CD4-positive, alpha-beta T cell (primary cell): Measurements from ENCODE around the gene STX11. TPM values are rescaled to one million over a fixed set of nuclear protein-coding genes. Genes with fewer than 3 reads are reported as not detected.

Experiments used
- ATAC-seq: fragments of 200-7000 bp; cut with Tn5 transposase; one replicate; pipeline ENCODE4 v1.10.0; 2022; ENCODE audit warnings: mild to moderate bottlenecking; ENCODE audit not compliant: poor library complexity
- CTCF ChIA-PET: fragments of 350-600 bp; sonication (Branson Sonifier 250); formaldehyde crosslinking; loops from one replicate; lab custom pipeline; 2021; ENCODE audit warnings: antibody characterized with exemption, inconsistent platforms; lab: Charles Lee
- POLR2A ChIA-PET: fragments of 350-600 bp; sonication (Branson Sonifier 250); formaldehyde crosslinking; loops from one replicate; lab custom pipeline; 2021; ENCODE audit warnings: antibody characterized with exemption, inconsistent platforms; lab: Charles Lee
- DNase-seq, 14 experiments: peaks; one replicate each; pipeline ENCODE4 v3.0.0-alpha.2; 2013 to 2020; ENCODE audit warnings: mixed read lengths in 2 of 14
- H3K27ac ChIP-seq, 2 donors: one replicate each; pipeline versions ENCODE4 v1.5.1 to v1.7.0; 2013; ENCODE audit warnings: low read length in 2 of 2, low read depth in 1 of 2, mild to moderate bottlenecking in 1 of 2
- H3K27me3 ChIP-seq, 2 experiments: 1 replicate in 1 of 2; 2 replicates in 1 of 2; pipeline versions ENCODE4 v1.6.1 to v1.7.0; 2013; ENCODE audit warnings: low read length in 2 of 2, control low read depth in 1 of 2, mild to moderate bottlenecking in 1 of 2, moderate library complexity in 1 of 2; ENCODE audit not compliant: insufficient read depth in 2 of 2, control insufficient read depth in 1 of 2
- H3K36me3 ChIP-seq: one replicate; pipeline ENCODE4 v1.6.1; 2013; ENCODE audit warnings: low read length, control low read depth; ENCODE audit not compliant: insufficient read depth
- H3K4me1 ChIP-seq: one replicate; pipeline ENCODE4 v1.6.1; 2013; ENCODE audit warnings: low read length, control low read depth; ENCODE audit not compliant: insufficient read depth
- H3K4me3 ChIP-seq: one replicate; pipeline ENCODE4 v1.5.1; 2013; ENCODE audit warnings: mild to moderate bottlenecking, low read length, moderate library complexity
- H3K9me3 ChIP-seq, 2 experiments: 1 replicate in 1 of 2; 2 replicates in 1 of 2; pipeline versions ENCODE4 v1.6.1 to v1.7.0; 2013; ENCODE audit warnings: low read length in 2 of 2, mild to moderate bottlenecking in 2 of 2, control low read depth in 1 of 2, moderate library complexity in 1 of 2; ENCODE audit not compliant: control insufficient read depth in 1 of 2, insufficient read depth in 1 of 2
- H3K27ac Mint-ChIP-seq: one replicate; pipeline ENCODE4 v1.8.0; 2020; ENCODE audit warnings: mixed read lengths
- H3K27me3 Mint-ChIP-seq: one replicate; pipeline ENCODE4 v1.8.0; 2021; ENCODE audit warnings: mixed read lengths
- H3K36me3 Mint-ChIP-seq: one replicate; pipeline ENCODE4 v1.8.0; 2021; ENCODE audit warnings: low read depth, mixed read lengths
- H3K4me1 Mint-ChIP-seq: one replicate; pipeline ENCODE4 v1.8.0; 2021; ENCODE audit warnings: low read depth, mixed read lengths
- H3K4me3 Mint-ChIP-seq: one replicate; pipeline ENCODE4 v1.8.0; 2020; ENCODE audit warnings: mild to moderate bottlenecking, mixed read lengths
- H3K9me3 Mint-ChIP-seq: one replicate; pipeline ENCODE4 v1.8.0; 2020; ENCODE audit warnings: mixed read lengths
- intact Hi-C, 2 experiments: fragments of 100-400 bp; cut with DNase I in 1 of 2; cut with micrococcal nuclease in 1 of 2; formaldehyde crosslinking; loops; one replicate each; pipeline versions ENCODE4 v1.15.1 to v1.9.0; 2023 to 2025; cut with DNase I, micrococcal nuclease
- total RNA-seq, 174 experiments: library from RNA in 2 of 174; stranded (reverse) in 2 of 174; gene quantifications; one replicate each; pipeline ENCODE4 v1.2.3 and lab custom pipeline; 2021 to 2026
- TF ChIP-seq, protein P1 (sequence below): fragments of 200-600 bp; IDR thresholded peaks from one replicate; pipeline ENCODE4 v1.8.0; 2022; ENCODE audit warnings: antibody characterized with exemption, mild to moderate bottlenecking

STX11 gene
- total RNA-seq, 2 experiments from 2014 or later = 16.1 to 16.8 TPM

DNA sequence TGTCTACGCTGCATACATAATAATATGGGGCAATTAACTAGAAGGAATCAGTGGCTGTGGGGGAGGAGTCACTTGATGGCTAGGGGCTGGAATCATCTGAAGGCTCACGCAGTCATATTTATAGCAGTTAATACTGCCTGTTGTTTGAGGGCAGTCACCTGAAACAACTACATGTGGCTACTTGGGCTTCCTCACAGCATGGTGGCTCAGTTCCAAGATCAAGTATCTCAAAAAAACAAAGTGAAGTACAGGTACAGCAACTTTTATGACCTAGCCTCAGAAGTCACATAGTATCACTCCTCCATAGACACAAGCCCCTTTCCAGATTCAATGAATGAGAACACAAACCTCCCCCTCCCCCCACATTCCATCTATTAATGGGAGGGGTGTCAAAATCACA is 63.7 kb downstream of the STX11 start:
- peaks cover 2% of the 10 kb centered on the region for H3K9me3 Mint-ChIP-seq
- ATAC-seq = no peak
- Histone ChIP-seq H3K4me1 (peaks cover 26% of the 10 kb centered on the region), H3K27me3 (peaks cover 0 to 10% of the 10 kb centered on the region in 2 experiments), H3K36me3 (no peaks in the 10 kb centered on the region), H3K27ac (no peak overlapping the region), H3K4me3 (no peak overlapping the region), H3K9me3 (peaks cover 4 to 5% of the 10 kb centered on the region in 2 experiments)
- ChIA-PET CTCF (no interaction called here), POLR2A (no interaction called here)
- DNase-seq = no peak
- intact Hi-C loops = loop anchor here (10.0 kb wide), 3 partner anchors 369 to 759 kb away; partner anchors contain the start of genes ADAT2 (in 1 of the 2), LTV1 (in 1 of the 2) and PEX3 (in 1 of the 2)
- peaks cover 42% of the 10 kb centered on the region for H3K4me1 Mint-ChIP-seq
- H3K27ac Mint-ChIP-seq = no peak overlapping the region
- H3K27me3 Mint-ChIP-seq = peaks cover 25% of the 10 kb centered on the region
- TF ChIP-seq, protein P1, sequence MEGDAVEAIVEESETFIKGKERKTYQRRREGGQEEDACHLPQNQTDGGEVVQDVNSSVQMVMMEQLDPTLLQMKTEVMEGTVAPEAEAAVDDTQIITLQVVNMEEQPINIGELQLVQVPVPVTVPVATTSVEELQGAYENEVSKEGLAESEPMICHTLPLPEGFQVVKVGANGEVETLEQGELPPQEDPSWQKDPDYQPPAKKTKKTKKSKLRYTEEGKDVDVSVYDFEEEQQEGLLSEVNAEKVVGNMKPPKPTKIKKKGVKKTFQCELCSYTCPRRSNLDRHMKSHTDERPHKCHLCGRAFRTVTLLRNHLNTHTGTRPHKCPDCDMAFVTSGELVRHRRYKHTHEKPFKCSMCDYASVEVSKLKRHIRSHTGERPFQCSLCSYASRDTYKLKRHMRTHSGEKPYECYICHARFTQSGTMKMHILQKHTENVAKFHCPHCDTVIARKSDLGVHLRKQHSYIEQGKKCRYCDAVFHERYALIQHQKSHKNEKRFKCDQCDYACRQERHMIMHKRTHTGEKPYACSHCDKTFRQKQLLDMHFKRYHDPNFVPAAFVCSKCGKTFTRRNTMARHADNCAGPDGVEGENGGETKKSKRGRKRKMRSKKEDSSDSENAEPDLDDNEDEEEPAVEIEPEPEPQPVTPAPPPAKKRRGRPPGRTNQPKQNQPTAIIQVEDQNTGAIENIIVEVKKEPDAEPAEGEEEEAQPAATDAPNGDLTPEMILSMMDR = no peak
- H3K4me3 Mint-ChIP-seq = peak overlapping the region; percentile 8
- peaks cover 22% of the 10 kb centered on the region for H3K36me3 Mint-ChIP-seq

DNA sequence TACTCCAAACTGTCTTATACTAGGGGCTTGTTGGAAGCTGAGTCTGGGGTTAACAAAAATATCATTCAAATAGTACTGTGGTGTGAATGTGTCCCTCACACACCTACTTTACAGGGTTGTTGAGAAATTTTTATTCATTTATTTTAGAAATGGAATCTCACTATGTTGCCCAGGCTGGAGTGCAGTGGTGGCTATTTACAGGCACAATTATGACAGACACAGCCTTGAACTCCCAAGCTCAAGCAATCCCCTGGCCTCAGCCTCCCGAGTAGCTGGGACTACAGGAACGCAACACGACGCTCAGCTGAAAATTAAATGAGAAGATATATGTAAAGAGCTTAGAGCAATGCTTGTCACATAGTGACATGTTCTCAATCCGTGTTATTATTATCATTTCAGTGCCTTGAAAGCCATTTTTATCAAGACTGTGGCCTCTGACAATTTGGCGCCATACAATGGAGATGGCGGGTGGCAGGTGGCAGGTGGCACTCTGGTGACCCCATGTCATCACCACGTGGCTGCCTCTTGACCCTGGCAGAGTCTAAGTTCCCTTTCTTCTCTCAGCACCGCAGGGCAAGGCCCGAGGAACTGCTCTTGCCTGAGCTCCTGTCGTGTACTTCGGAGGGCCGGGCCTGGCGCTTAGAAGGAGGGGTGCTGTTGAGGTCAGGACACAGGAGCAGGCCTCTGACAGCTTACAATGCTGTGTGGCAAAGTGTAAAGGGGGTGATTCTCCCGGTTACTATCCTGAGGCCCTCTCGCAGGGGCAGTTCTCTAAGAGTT is 64.5 kb downstream of the STX11 start:
- H3K4me3 ChIP-seq = peak overlapping the region; percentile 84
- H3K36me3 ChIP-seq = no peaks in the 10 kb centered on the region
- Mint-ChIP-seq H3K36me3 (peaks cover 22% of the 10 kb centered on the region), H3K4me1 (peaks cover 45% of the 10 kb centered on the region), H3K4me3 (peak overlapping the region; percentile 98), H3K9me3 (peaks cover 2% of the 10 kb centered on the region), H3K27ac (peak overlapping the region; percentile 100), H3K27me3 (peaks cover 25% of the 10 kb centered on the region)
- peaks cover 0 to 5% of the 10 kb centered on the region in 2 experiments for H3K9me3 ChIP-seq
- intact Hi-C loops = loop anchor here (5.0 to 10.0 kb wide), 8 partner anchors 127 to 760 kb away; partner anchors contain the start of genes LTV1 (in 2 of the 2), ADAT2 (in 1 of the 2) and PEX3 (in 1 of the 2)
- no peak for ATAC-seq
- ChIA-PET POLR2A (interaction anchor here (0.8 to 1.2 kb wide), 2 partner anchors 63 to 151 kb away, joined by 4 read pairs; no protein-coding TSS in a partner anchor), CTCF (interaction anchor here (0.5 kb wide), 1 partner anchor 94 kb away, joined by 3 read pairs; no protein-coding TSS in a partner anchor)
- H3K27ac ChIP-seq = peak overlapping the region in 1 of 2 donors; percentile 73
- TF ChIP-seq, protein P1 = no peak
- DNase-seq = peak in 3 of 14 experiments; percentile 6 to 28 (median 14)
- peaks cover 0 to 2% of the 10 kb centered on the region in 2 experiments for H3K27me3 ChIP-seq
- peaks cover 26% of the 10 kb centered on the region for H3K4me1 ChIP-seq

DNA sequence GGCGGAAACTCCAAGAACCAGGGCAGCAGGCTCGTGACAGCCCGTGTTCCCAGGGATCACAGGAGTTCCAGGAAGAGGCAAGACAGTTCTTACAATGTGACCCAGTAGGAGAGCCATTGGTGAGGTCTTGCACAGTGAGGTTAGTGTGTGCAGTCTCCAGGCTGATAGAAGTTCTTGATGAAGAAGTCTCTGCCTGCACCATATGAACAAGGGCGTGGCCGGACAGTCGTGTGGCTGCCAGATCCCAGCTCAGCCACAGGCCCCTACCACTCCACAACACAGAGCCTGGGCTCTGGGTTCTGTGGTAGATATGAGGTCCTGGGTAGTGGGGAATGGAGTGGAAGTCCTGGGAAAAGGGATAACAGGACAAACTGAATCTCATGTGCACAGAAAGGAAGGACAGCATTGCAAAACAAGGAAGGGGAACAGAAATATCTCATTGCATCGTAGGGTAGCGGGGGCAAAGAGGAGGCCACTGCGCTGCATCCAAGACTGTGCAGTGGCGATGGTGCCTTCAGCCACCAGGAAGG is 65.2 kb downstream of the STX11 start:
- ATAC-seq (no peak), DNase-seq (peak in 8 of 14 experiments; percentile 1 to 47 (median 24))
- peaks cover 26% of the 10 kb centered on the region for H3K4me1 ChIP-seq
- peak overlapping the region; percentile 100 for H3K27ac Mint-ChIP-seq
- POLR2A ChIA-PET = interaction anchor here (0.8 to 1.2 kb wide), 2 partner anchors 64 to 151 kb away, joined by 4 read pairs; no protein-coding TSS in a partner anchor
- H3K36me3 ChIP-seq = no peaks in the 10 kb centered on the region
- H3K9me3 ChIP-seq = peaks cover 0 to 5% of the 10 kb centered on the region in 2 experiments
- peak overlapping the region; percentile 73 to 82 for H3K27ac ChIP-seq
- TF ChIP-seq, protein P1 = no peak
- peaks cover 22% of the 10 kb centered on the region for H3K36me3 Mint-ChIP-seq
- peaks cover 45% of the 10 kb centered on the region for H3K4me1 Mint-ChIP-seq
- H3K9me3 Mint-ChIP-seq = peaks cover 2% of the 10 kb centered on the region
- H3K27me3 ChIP-seq = no peaks in the 10 kb centered on the region
- intact Hi-C loops = loop anchor here (5.0 to 10.0 kb wide), 8 partner anchors 127 to 761 kb away; partner anchors contain the start of genes LTV1 (in 2 of the 2), ADAT2 (in 1 of the 2) and PEX3 (in 1 of the 2)
- H3K4me3 Mint-ChIP-seq = peak overlapping the region; percentile 98
- CTCF ChIA-PET = interaction anchor here (0.5 to 1.3 kb wide), 2 partner anchors 94 to 152 kb away, joined by 3 to 7 read pairs; no protein-coding TSS in a partner anchor
- peak overlapping the region; percentile 84 for H3K4me3 ChIP-seq
- H3K27me3 Mint-ChIP-seq = peaks cover 21% of the 10 kb centered on the region
